ENCODE results near the gene SPAAR. TPM values are rescaled to one million over a fixed set of nuclear protein-coding genes. Genes with fewer than 3 reads are reported as not detected.
A peak's percentile ranks its signal among the peaks of the same experiment; 100 is the strongest.

Gene SPAAR
- total RNA-seq, 1 donor from 2014 or later: 4.0 TPM

DNA sequence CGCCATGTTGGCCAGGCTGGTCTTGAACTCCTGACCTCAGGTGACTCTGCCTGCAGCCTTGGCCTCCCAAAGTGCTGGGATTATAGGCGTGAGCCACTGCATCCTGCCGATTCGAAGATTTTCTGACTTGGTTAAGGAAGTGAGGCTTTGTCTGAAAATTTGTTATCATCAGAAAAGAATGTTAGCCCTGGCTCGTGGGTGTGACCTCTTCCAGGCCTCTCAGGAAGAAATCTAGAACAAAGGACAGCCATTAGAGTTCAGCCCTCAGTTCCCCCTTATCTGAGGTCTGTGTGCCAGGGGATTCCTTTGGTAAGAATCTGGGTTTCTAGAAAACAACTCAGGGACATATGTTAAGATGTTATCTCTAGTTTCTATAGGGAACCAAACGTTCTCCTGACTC lies 42.4 kb downstream of the SPAAR start:
- Histone ChIP-seq H3K27ac (no peak overlapping the region), H3K36me3 (no peaks in the 10 kb centered on the region), H3K4me3 (no peak overlapping the region), H3K27me3 (no peaks in the 10 kb centered on the region), H3K4me1 (no peaks in the 10 kb centered on the region), H3K9me3 (no peaks in the 10 kb centered on the region)
- no peak for DNase-seq (ENCODE audit: low spot score in 2 of 2)
- TF ChIP-seq, protein P1, sequence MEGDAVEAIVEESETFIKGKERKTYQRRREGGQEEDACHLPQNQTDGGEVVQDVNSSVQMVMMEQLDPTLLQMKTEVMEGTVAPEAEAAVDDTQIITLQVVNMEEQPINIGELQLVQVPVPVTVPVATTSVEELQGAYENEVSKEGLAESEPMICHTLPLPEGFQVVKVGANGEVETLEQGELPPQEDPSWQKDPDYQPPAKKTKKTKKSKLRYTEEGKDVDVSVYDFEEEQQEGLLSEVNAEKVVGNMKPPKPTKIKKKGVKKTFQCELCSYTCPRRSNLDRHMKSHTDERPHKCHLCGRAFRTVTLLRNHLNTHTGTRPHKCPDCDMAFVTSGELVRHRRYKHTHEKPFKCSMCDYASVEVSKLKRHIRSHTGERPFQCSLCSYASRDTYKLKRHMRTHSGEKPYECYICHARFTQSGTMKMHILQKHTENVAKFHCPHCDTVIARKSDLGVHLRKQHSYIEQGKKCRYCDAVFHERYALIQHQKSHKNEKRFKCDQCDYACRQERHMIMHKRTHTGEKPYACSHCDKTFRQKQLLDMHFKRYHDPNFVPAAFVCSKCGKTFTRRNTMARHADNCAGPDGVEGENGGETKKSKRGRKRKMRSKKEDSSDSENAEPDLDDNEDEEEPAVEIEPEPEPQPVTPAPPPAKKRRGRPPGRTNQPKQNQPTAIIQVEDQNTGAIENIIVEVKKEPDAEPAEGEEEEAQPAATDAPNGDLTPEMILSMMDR (IDR thresholded peaks at IDR 0.05): no peak
- intact Hi-C loops (cut with DNase I): loop anchor here (10.0 kb wide), 2 partner anchors 153 to 373 kb away; no protein-coding TSS in a partner anchor

DNA sequence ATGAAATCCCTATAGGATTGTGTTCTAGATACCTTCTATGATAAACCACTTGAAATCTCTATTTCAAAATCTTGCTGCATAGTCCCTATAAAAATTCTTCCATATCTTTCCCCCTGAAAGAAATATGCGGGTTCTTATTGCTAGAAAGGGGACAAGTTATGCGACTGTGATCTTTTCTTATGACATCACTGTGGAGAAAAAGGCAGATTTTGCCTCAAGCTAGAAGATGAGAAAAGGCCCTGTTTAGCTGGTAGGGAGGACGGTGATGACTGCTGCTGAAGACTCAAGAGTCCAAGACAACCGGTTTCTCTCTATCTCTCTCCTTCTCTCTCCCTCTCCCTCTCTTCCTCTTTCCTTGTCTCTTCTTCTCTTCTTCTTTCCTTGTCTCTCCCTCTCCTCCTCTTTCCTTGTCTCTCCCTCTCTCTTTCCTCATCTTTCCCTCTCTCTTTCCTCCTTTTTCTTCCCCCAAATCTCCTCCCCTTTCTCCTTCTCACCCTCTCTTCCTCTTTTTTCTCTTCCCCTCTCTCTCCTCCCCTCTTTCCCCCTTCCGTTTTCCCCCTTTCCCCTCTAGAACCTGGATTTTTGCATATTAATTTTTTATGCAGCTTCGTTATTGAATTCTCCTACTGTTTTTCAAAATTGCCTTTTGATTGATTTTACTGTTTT lies 43.4 kb downstream of the SPAAR start:
- Histone ChIP-seq H3K9me3 (no peaks in the 10 kb centered on the region), H3K4me1 (no peaks in the 10 kb centered on the region), H3K27ac (no peak overlapping the region), H3K27me3 (no peaks in the 10 kb centered on the region), H3K4me3 (no peak overlapping the region), H3K36me3 (no peaks in the 10 kb centered on the region)
- TF ChIP-seq, protein P1 (IDR thresholded peaks at IDR 0.05): no peak
- intact Hi-C loops (cut with DNase I): loop anchor here (10.0 kb wide), 2 partner anchors 152 to 372 kb away; no protein-coding TSS in a partner anchor
- DNase-seq (ENCODE audit: low spot score in 2 of 2): no peak

DNA sequence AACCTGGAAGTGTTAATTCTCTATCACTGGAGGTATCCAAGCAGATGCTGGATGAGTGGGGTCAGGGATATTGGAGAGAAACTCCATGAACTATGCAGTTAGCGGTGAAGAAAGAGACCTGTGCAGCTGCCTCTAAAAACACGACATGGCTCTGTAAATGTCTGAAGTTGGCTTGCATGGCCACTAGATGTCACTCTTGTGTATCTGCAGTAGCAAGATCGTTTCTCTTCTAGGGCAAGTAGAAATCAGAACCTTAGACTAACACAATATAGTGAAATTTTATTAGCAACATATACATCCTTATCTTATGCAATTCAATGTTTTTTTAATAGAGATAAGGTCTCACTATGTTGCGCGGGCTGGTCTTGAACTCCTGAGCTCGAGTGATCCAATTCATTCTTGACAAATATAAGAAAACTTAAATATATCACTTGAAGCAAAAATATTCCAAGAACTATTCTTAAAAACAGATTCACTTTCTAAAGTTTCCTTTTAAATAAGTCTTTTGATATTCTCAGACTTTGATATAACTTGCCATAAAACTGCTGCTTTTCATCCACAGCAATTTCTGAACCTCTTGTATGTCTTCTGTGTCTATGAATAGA lies 45.8 kb downstream of the SPAAR start:
- H3K4me3 ChIP-seq: no peak overlapping the region
- H3K27ac ChIP-seq: no peak overlapping the region
- H3K36me3 ChIP-seq: no peaks in the 10 kb centered on the region
- no peaks in the 10 kb centered on the region for H3K4me1 ChIP-seq
- intact Hi-C loops (cut with DNase I): loop anchor here (1.0 to 10.0 kb wide), 4 partner anchors 68 to 370 kb away; partner anchors contain the start of gene CCIN
- TF ChIP-seq, protein P1 (IDR thresholded peaks at IDR 0.05): peak; percentile 67 to 87 (median 73)
- H3K9me3 ChIP-seq: no peaks in the 10 kb centered on the region
- no peaks in the 10 kb centered on the region for H3K27me3 ChIP-seq
- peak in 1 of 2 donors; percentile 77 for DNase-seq (ENCODE audit: low spot score in 2 of 2)

DNA sequence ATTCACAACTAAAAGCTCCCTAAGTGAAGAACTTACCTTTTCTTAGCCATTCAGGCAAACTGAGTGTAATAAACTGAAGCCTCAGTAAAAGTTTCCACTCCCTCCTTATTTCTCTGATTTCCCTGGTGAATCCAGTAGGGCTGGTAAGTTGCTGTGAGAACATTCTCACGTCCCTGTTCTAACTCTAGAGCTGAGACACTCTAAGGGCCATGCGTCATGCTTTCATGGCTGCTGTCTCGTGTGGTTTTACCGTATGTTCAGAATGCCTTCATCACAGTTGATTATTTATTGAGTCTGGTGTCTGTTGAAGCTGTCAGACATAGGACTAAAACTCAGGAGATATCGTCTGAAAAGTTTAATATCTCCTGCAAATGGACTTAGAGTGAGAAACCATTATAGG lies 47.4 kb downstream of the SPAAR start:
- DNase-seq (ENCODE audit: low spot score in 2 of 2): no peak
- H3K4me1 ChIP-seq: no peaks in the 10 kb centered on the region
- H3K27ac ChIP-seq: no peak overlapping the region
- no peaks in the 10 kb centered on the region for H3K36me3 ChIP-seq
- no peak overlapping the region for H3K4me3 ChIP-seq
- H3K27me3 ChIP-seq: no peaks in the 10 kb centered on the region
- TF ChIP-seq, protein P1 (IDR thresholded peaks at IDR 0.05): no peak
- no peaks in the 10 kb centered on the region for H3K9me3 ChIP-seq
- intact Hi-C loops (cut with DNase I): loop anchor here (5.0 to 10.0 kb wide), 3 partner anchors 148 to 368 kb away; partner anchors contain the start of gene CCIN

DNA sequence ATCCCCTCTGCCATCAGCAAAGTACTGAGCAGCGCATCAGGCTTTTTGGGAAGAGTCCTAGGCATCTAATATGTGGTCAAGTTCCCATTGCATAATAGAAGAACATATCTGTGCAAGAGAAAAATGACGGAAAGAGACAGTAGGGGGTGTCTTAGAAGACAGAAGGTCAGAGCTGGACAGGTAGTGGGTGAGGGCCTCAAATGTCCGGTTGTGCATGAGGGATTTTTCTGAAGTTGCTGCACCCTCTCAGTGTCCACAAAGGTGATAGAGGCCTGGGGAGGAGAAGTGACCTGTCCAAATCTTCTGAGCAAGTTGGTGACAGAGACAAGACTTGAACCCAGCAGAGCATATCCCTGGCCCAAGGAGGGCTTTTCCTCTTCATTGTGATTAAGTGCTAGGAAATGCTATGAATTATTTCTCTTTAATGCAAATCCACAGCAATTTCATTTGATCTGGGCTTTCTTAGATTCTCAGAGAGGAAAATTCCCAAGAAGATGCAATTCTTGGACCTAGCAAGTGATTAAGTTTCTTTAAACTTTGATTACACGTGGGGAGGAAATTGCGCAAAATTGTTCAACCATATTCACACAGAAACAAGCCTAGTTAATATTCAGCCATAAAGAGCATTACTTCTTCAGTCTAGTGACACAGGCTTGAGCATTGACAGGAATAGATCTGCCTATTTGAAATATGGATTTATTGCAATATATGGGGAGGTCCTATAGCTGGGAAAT lies 49.0 kb downstream of the SPAAR start, which contains the start of gene OR2S2:
TSS of gene OR2S2 (minus strand) at position 51 of the 734 bp plus-strand sequence. CDS start 56 bp downstream, outside the sequence.
- no peaks in the 10 kb centered on the region for H3K4me1 ChIP-seq
- no peak for DNase-seq (ENCODE audit: low spot score in 2 of 2)
- intact Hi-C loops (cut with DNase I): loop anchor here (5.0 to 10.0 kb wide), 3 partner anchors 147 to 367 kb away; partner anchors contain the start of gene CCIN
- no peak within 1 kb of the TSS for H3K27ac ChIP-seq
- no peaks in the 10 kb centered on the region for H3K27me3 ChIP-seq
- TF ChIP-seq, protein P1 (IDR thresholded peaks at IDR 0.05): no peak
- H3K4me3 ChIP-seq: no peak within 1 kb of the TSS
- H3K9me3 ChIP-seq: no peaks in the 10 kb centered on the region
- no peaks in the 10 kb centered on the region for H3K36me3 ChIP-seq
